ENCODE results near the gene GH2.

DNA sequence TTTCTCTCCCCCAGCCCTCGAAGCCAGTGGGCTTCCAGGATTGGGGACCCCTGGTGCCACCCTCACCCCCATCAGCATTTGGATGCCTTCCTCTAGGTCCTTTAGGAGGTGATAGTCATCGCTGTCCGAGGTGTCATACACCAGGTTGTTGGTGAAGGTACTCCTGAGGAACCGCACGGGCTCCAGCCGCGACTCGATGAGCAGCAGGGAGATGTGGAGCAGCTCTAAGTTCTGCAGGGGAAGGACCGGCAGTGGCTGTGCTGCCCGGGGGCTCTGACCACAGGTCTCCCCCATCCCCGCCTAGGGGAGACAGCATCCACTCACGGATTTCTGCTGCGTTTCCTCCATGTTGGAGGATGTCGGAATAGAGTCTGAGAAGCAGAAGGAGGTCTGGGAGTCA is 28.4 kb upstream of the GH2 start:
- no peak for TF ChIP-seq POLR2A (IDR thresholded peaks at IDR 0.05)
- TF ChIP-seq, protein P1, sequence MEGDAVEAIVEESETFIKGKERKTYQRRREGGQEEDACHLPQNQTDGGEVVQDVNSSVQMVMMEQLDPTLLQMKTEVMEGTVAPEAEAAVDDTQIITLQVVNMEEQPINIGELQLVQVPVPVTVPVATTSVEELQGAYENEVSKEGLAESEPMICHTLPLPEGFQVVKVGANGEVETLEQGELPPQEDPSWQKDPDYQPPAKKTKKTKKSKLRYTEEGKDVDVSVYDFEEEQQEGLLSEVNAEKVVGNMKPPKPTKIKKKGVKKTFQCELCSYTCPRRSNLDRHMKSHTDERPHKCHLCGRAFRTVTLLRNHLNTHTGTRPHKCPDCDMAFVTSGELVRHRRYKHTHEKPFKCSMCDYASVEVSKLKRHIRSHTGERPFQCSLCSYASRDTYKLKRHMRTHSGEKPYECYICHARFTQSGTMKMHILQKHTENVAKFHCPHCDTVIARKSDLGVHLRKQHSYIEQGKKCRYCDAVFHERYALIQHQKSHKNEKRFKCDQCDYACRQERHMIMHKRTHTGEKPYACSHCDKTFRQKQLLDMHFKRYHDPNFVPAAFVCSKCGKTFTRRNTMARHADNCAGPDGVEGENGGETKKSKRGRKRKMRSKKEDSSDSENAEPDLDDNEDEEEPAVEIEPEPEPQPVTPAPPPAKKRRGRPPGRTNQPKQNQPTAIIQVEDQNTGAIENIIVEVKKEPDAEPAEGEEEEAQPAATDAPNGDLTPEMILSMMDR (IDR thresholded peaks at IDR 0.05 in 8 of 11, conservative IDR thresholded peaks at IDR 0.05 in 3 of 11): no peak

All from spleen (tissue), 7 donors.